ENCODE results near the gene TNIK.

- TF ChIP-seq CTCF (conservative IDR thresholded peaks at IDR 0.05; ENCODE audit: low read depth, low read length) = no peak
- no peak for TF ChIP-seq EZH2 (IDR thresholded peaks at IDR 0.05; ENCODE audit: low read length, unreplicated experiment)
- TF ChIP-seq EZH2phosphoT487 (IDR thresholded peaks at IDR 0.05; ENCODE audit: borderline replicate concordance, low read length) = no peak
Measured at GRCh38 chr3:171353423-171353822, 106.8 kb downstream of the TNIK start.
